OCI-LY7 (cell line): Measurements from ENCODE around the gene COG7. TPM values are rescaled to one million over a fixed set of nuclear protein-coding genes. Genes with fewer than 3 reads are reported as not detected.

Source experiments
- BruUV-seq: library from RNA; stranded (reverse); fragments of 400-500 nt; replicated peaks from 2 replicates; lab custom pipeline; 2021; lab: Mats Ljungman, UMichigan
- CTCF ChIA-PET: fragments of 300-600 bp; sonication (Branson Sonifier 250); formaldehyde crosslinking; loops from one replicate; lab custom pipeline; 2022; ENCODE audit warnings: antibody characterized with exemption; ENCODE audit not compliant: unreplicated experiment; lab: Charles Lee
- POLR2A ChIA-PET: fragments of 300-600 bp; sonication (Branson Sonifier 250); formaldehyde crosslinking; loops from one replicate; lab custom pipeline; 2022; ENCODE audit warnings: antibody characterized with exemption; lab: Charles Lee
- DNase-seq: peaks from one replicate; pipeline ENCODE4 v3.0.0-alpha.2; 2015; ENCODE audit warnings: low spot score
- H2AFZ ChIP-seq: fragments of 200-600 bp; sonication (generic), shearing (Covaris generic); 2 replicates; pipeline ENCODE4 v1.6.1; 2014; ENCODE audit warnings: mild to moderate bottlenecking, antibody characterized with exemption, low read length, moderate library complexity
- H3K27ac ChIP-seq: fragments of 200-600 bp; sonication (generic); 2 replicates; pipeline ENCODE4 v1.5.1; 2014; ENCODE audit warnings: mixed run types, low read depth, mild to moderate bottlenecking, moderate library complexity, low read length, inconsistent platforms; ENCODE audit not compliant: poor library complexity, severe bottlenecking
- H3K36me3 ChIP-seq: fragments of 200-600 bp; sonication (generic); 2 replicates; pipeline ENCODE4 v1.6.1; 2014; ENCODE audit warnings: mild to moderate bottlenecking, antibody characterized with exemption, low read length, moderate library complexity, mixed read lengths; ENCODE audit not compliant: insufficient read depth
- H3K4me1 ChIP-seq: fragments of 200-600 bp; sonication (generic); 2 replicates; pipeline ENCODE4 v1.5.1; 2014; ENCODE audit warnings: mild to moderate bottlenecking, low read length; ENCODE audit not compliant: insufficient read depth, poor library complexity, severe bottlenecking
- H3K4me2 ChIP-seq: fragments of 200-600 bp; sonication (generic); 2 replicates; pipeline ENCODE4 v1.6.1; 2014; ENCODE audit warnings: mild to moderate bottlenecking, low read length
- H3K4me3 ChIP-seq: fragments of 200-600 bp; sonication (generic); 2 replicates; pipeline ENCODE4 v1.5.1; 2014; ENCODE audit warnings: mild to moderate bottlenecking, low read depth, low read length; ENCODE audit not compliant: poor library complexity, severe bottlenecking
- H3K79me2 ChIP-seq: fragments of 200-600 bp; sonication (generic); 2 replicates; pipeline ENCODE4 v1.6.1; 2016; ENCODE audit warnings: low read depth, mild to moderate bottlenecking, low read length, moderate library complexity, mixed read lengths; ENCODE audit not compliant: insufficient read depth
- H3K9me2 ChIP-seq: fragments of 200-600 bp; sonication (generic); 2 replicates; pipeline ENCODE4 v1.6.1; 2016; ENCODE audit warnings: mild to moderate bottlenecking, low read length, mixed read lengths; ENCODE audit not compliant: insufficient read depth
- H3K9me3 ChIP-seq: fragments of 200-600 bp; sonication (generic); 2 replicates; pipeline ENCODE4 v1.6.1; 2014; ENCODE audit warnings: mild to moderate bottlenecking, mixed run types, low read length, mixed read lengths
- H4K20me1 ChIP-seq: fragments of 200-600 bp; sonication (generic); 2 replicates; pipeline ENCODE4 v1.6.1; 2014; ENCODE audit warnings: mild to moderate bottlenecking, antibody characterized with exemption, low read length, moderate library complexity, mixed read lengths; ENCODE audit not compliant: insufficient read depth
- CTCF ChIP-seq: fragments of 200-600 bp; sonication (generic); conservative IDR thresholded peaks from 2 replicates; pipeline ENCODE4 v1.5.1; 2014; ENCODE audit warnings: mild to moderate bottlenecking, antibody characterized with exemption, low read length, moderate library complexity, mixed read lengths
- EZH2phosphoT487 ChIP-seq: fragments of 200-600 bp; sonication (generic); IDR thresholded peaks from 2 replicates; pipeline ENCODE4 v1.6.1; 2018; ENCODE audit warnings: low read depth, borderline replicate concordance, mild to moderate bottlenecking, mixed run types, antibody characterized with exemption, low read length, moderate library complexity, mixed read lengths
- intact Hi-C: fragments of 100-400 bp; cut with micrococcal nuclease; formaldehyde crosslinking; loops from one replicate; pipeline ENCODE4 v1.10.0; 2022; ENCODE audit not compliant: unreplicated experiment
- total RNA-seq, 2 experiments: library from RNA; depleted of rRNA in 1 of 2; stranded (reverse); fragments of >200 nt in 1 of 2; shearing (Covaris generic) in 1 of 2; gene quantifications; 2 replicates each; pipeline ENCODE4 v1.2.3, GENCODE V29; 2014 to 2022

Gene COG7
- total RNA-seq, 2 experiments from 2014 or later: 11.4 to 21.0 TPM

DNA sequence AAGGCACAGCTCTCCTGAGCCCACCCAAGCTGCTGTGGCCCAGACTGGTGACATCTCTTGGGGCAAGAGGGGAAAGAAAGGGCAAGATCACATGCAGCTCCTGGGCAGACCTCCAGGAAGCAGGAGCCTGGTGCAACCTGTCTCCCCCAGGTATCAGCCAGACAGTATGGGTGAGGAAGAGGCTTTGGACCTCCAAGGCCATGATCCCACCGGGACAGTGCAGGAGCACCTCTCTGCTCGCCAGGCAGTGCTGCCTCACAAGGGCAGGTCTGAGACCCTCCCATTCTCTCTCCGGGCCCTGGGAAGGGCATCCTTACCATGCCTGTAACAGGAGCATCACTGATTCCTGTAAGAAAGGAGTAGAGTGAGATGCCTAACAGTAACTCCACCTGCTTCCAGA lies 25.6 kb upstream of the COG7 start:
- Histone ChIP-seq H3K27ac (no peak overlapping the region), H3K9me2 (no peaks in the 10 kb centered on the region), H3K4me3 (no peak overlapping the region), H3K4me2 (no peak overlapping the region), H4K20me1 (no peaks in the 10 kb centered on the region; the same call in 1 of the 2 replicates), H3K9me3 (no peaks in the 10 kb centered on the region), H3K36me3 (peaks cover 99% of the 10 kb centered on the region), H3K4me1 (no peaks in the 10 kb centered on the region), H2AFZ (no peak overlapping the region), H3K79me2 (peaks cover 4% of the 10 kb centered on the region; the same call in 1 of the 2 replicates)
- intact Hi-C loops: no loop called here
- CTCF ChIA-PET: interaction anchor here (0.6 kb wide), 1 partner anchor 195 kb away, joined by 3 read pairs; no protein-coding TSS in a partner anchor
- TF ChIP-seq EZH2phosphoT487: no peak
- no peak for TF ChIP-seq CTCF
- POLR2A ChIA-PET: no interaction called here
- BruUV-seq: no TSS peak
- DNase-seq: no peak

DNA sequence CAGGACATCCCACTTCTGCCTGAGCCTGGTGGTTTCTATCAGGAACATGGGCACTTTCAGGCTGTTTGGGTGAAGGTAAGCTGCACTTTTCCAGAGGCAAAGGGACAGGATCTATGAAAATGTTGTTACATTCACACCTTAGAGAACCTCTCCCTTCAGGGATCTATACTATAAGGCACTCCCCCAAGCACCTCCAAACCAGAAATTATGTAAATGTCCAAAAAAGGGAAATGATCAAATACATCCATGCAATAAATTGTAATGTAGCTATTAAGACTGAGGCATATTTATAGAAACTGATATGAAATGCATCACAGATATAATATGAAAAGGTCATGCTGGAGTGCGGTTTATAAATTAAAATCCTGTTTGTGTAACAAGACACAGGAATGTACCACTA lies 23.3 kb upstream of the COG7 start:
- DNase-seq: no peak
- H3K4me3 ChIP-seq: no peak overlapping the region
- POLR2A ChIA-PET: no interaction called here
- no peak overlapping the region for H3K27ac ChIP-seq
- no peak overlapping the region for H2AFZ ChIP-seq
- H3K79me2 ChIP-seq: peaks cover 4% of the 10 kb centered on the region; the same call in 1 of the 2 replicates
- no peaks in the 10 kb centered on the region for H3K9me3 ChIP-seq
- no peaks in the 10 kb centered on the region for H3K4me1 ChIP-seq
- BruUV-seq: TSS peak; percentile 32
- no peaks in the 10 kb centered on the region; the same call in 1 of the 2 replicates for H4K20me1 ChIP-seq
- peaks cover 98% of the 10 kb centered on the region for H3K36me3 ChIP-seq
- TF ChIP-seq EZH2phosphoT487: no peak
- no peak for TF ChIP-seq CTCF
- no peak overlapping the region for H3K4me2 ChIP-seq
- CTCF ChIA-PET: no interaction called here
- intact Hi-C loops: no loop called here
- H3K9me2 ChIP-seq: no peaks in the 10 kb centered on the region

DNA sequence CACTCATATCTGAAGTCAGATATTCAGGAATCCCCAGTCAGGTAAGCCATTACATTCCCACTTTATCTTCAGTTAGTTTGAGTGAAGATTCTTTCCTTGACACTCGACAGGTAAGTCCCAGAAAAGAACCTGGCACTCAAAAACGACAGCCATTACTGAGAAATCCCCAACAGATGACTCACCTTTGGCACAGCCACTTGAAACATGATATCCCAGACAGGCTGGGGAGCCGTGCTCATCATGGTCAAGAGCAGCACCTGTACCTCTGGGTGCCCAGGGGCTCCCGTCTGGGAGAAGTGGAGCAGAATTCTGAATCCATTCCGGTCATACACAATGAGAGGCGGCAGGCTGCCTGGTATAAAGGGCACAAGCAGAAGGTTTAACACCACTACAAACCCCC lies 16.8 kb upstream of the COG7 start:
- H3K4me2 ChIP-seq: no peak overlapping the region
- H3K27ac ChIP-seq: no peak overlapping the region

More for the DNA sequence above, 16.8 kb upstream of the COG7 start:
- TF ChIP-seq EZH2phosphoT487 (no peak), CTCF (no peak)
- Histone ChIP-seq H3K4me1 (no peaks in the 10 kb centered on the region), H3K36me3 (peaks cover 99% of the 10 kb centered on the region), H4K20me1 (peaks cover 6% of the 10 kb centered on the region), H2AFZ (no peak overlapping the region), H3K9me3 (no peaks in the 10 kb centered on the region), H3K9me2 (no peaks in the 10 kb centered on the region), H3K79me2 (no peaks in the 10 kb centered on the region), H3K4me3 (no peak overlapping the region)
- no peak for DNase-seq
- ChIA-PET POLR2A (no interaction called here), CTCF (no interaction called here)
- intact Hi-C loops: loop anchor here (5.0 kb wide), 1 partner anchor 77 kb away; no protein-coding TSS in a partner anchor
- BruUV-seq: no TSS peak
